GM23248 (cell line): ENCODE data around the gene PANX3.

Source experiments
- EZH2 ChIP-seq: fragments of 200-600 bp; sonication (generic); IDR thresholded peaks from 2 replicates; pipeline ENCODE4 v1.6.1; 2018; ENCODE audit warnings: antibody characterized with exemption, mild to moderate bottlenecking; ENCODE audit not compliant: insufficient read depth, poor library complexity, severe bottlenecking
- EZH2phosphoT487 ChIP-seq: fragments of 200-600 bp; sonication (generic); IDR thresholded peaks from 2 replicates; pipeline ENCODE4 v1.6.1; 2018; ENCODE audit warnings: antibody characterized with exemption, moderate library complexity, mild to moderate bottlenecking, low read depth; ENCODE audit not compliant: insufficient read depth

- TF ChIP-seq EZH2 (no peak), EZH2phosphoT487 (no peak)
Observed at GRCh38 chr11:124586238-124586860, 24.9 kb upstream of the PANX3 start.
